ENCODE measurements around the gene DSC3.

Gene DSC3

GRCh38 chr18:31042406-31043181 is at the start of gene DSC3:
TSS of gene DSC3 (minus strand) at chr18:31042742. CDS start at chr18:31042660, 82 bp downstream.
- Mint-ChIP-seq H3K27me3 (peaks cover 49% of the 10 kb centered on the region), H3K4me3 (peak within 1 kb of the TSS; percentile 52), H3K4me1 (peaks cover 8% of the 10 kb centered on the region), H3K9me3 (peaks cover 14% of the 10 kb centered on the region), H3K36me3 (ENCODE audit: low read depth) (peaks cover 4% of the 10 kb centered on the region), H3K27ac (no peak within 1 kb of the TSS)
- ATAC-seq: no peak
- DNase-seq: peak; percentile 6

GRCh38 chr18:31091350-31091749 is 48.8 kb upstream of the DSC3 start:
- H3K36me3 Mint-ChIP-seq (ENCODE audit: low read depth): no peaks in the 10 kb centered on the region
- H3K9me3 Mint-ChIP-seq: no peaks in the 10 kb centered on the region
- no peak overlapping the region for H3K4me3 Mint-ChIP-seq
- DNase-seq: no peak
- H3K27me3 Mint-ChIP-seq: peaks cover 3% of the 10 kb centered on the region
- no peak for ATAC-seq
- no peak overlapping the region for H3K27ac Mint-ChIP-seq
- H3K4me1 Mint-ChIP-seq: no peaks in the 10 kb centered on the region

DNA sequence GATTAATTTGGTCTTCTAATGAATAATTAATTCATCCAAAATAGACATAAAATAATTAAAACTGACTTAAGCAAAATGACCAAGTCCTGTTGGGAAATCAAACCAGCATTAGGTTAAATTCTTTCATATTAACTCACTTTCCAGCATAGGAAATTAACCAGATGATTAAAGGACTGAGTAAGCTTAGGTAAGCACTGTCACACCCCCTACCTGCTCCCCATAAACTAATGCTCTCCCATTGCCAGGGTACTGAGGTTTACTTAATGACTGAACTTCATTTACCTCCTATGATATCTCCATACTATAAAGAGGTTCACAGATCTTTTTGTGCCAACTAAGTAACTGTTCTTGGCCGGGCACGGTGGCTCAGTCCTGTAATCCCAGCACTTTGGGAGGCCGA is 46.0 kb upstream of the DSC3 start:
- ATAC-seq (no peak), DNase-seq (no peak)
- peaks cover 3% of the 10 kb centered on the region for H3K27me3 Mint-ChIP-seq
- H3K4me3 Mint-ChIP-seq: no peak overlapping the region
- H3K36me3 Mint-ChIP-seq (ENCODE audit: low read depth): no peaks in the 10 kb centered on the region
- no peak overlapping the region for H3K27ac Mint-ChIP-seq
- H3K4me1 Mint-ChIP-seq: no peaks in the 10 kb centered on the region
- H3K9me3 Mint-ChIP-seq: no peaks in the 10 kb centered on the region

- Mint-ChIP-seq H3K4me3 (no peak overlapping the region), H3K9me3 (peaks cover 10% of the 10 kb centered on the region), H3K27me3 (no peaks in the 10 kb centered on the region), H3K4me1 (peaks cover 2% of the 10 kb centered on the region), H3K27ac (no peak overlapping the region), H3K36me3 (ENCODE audit: low read depth) (no peaks in the 10 kb centered on the region)
- ATAC-seq (no peak), DNase-seq (no peak)
Observed at GRCh38 chr18:31079973-31080372, 37.4 kb upstream of the DSC3 start.

DNA sequence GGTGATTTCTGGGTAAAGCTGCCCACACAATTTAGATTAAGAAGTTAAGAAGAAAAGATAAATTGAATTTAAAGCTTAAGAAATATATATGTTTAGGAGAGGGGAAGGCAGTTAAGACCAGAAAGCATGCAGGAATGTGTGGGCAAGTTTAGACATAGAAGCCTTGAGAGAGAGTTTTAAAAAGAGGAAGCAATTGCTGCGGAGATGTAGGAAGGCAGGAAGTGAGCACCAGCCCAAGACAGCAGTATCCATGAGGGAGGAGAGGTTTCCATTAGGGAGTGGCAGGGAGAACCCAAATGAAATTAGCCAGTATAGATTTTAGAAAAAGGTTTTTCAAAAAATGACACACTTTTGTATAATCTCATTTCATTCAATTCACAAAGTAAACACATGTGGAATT is 35.3 kb upstream of the DSC3 start:
- Mint-ChIP-seq H3K27ac (no peak overlapping the region), H3K9me3 (peaks cover 18% of the 10 kb centered on the region), H3K4me1 (peaks cover 2% of the 10 kb centered on the region), H3K27me3 (no peaks in the 10 kb centered on the region), H3K36me3 (ENCODE audit: low read depth) (no peaks in the 10 kb centered on the region), H3K4me3 (no peak overlapping the region)
- ATAC-seq (no peak), DNase-seq (no peak)

DNA sequence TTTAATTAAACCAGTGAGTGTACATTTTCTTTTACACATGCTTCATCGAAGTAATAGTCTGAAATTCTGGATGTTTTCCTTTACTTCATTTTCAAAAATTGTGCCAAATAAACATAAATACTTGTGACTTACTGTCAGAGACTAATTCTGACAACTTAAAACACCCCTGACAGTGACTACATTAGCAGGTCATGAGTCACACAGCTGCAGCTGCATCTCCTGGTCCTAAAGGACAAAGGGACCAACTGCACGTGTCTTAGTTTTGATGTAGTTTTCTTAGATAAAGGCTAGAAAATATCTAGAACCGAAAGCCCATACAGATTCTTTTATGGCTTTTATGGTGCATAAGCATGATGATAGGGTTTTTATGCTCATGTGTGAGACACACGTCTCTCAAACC is 29.6 kb upstream of the DSC3 start:
- no peaks in the 10 kb centered on the region for H3K4me1 Mint-ChIP-seq
- H3K27ac Mint-ChIP-seq: no peak overlapping the region
- H3K27me3 Mint-ChIP-seq: no peaks in the 10 kb centered on the region
- ATAC-seq: no peak
- DNase-seq: no peak
- no peaks in the 10 kb centered on the region for H3K36me3 Mint-ChIP-seq (ENCODE audit: low read depth)
- H3K4me3 Mint-ChIP-seq: no peak overlapping the region
- H3K9me3 Mint-ChIP-seq: peaks cover 15% of the 10 kb centered on the region

GRCh38 chr18:31070206-31070605 is 27.7 kb upstream of the DSC3 start:
- H3K4me3 Mint-ChIP-seq: no peak overlapping the region
- no peak for ATAC-seq
- H3K27me3 Mint-ChIP-seq: no peaks in the 10 kb centered on the region
- no peak overlapping the region for H3K27ac Mint-ChIP-seq
- H3K36me3 Mint-ChIP-seq (ENCODE audit: low read depth): no peaks in the 10 kb centered on the region
- no peak for DNase-seq
- peaks cover 10% of the 10 kb centered on the region for H3K9me3 Mint-ChIP-seq
- H3K4me1 Mint-ChIP-seq: no peaks in the 10 kb centered on the region

DNA sequence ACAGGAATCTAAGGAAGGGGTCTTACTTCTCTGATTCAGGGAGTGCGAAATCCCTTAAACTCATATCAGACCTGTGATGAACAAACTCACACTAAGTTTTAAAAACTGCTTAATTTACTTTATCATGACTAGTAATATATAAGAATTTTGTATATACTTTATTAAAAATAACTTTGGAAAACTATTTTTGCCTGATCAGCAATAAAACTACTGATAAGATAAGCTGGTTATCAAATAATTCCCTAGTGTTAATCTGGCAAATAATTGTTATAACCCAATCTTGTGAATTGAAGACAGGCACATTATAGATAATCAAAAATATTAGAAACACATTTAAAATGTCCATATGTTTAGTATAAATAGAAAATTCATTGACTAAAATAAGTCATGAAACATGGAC is 23.7 kb upstream of the DSC3 start:
- ATAC-seq (no peak), DNase-seq (no peak)
- H3K36me3 Mint-ChIP-seq (ENCODE audit: low read depth): no peaks in the 10 kb centered on the region
- H3K27me3 Mint-ChIP-seq: no peaks in the 10 kb centered on the region
- no peak overlapping the region for H3K27ac Mint-ChIP-seq
- H3K4me1 Mint-ChIP-seq: peaks cover 6% of the 10 kb centered on the region
- no peak overlapping the region for H3K4me3 Mint-ChIP-seq
- no peaks in the 10 kb centered on the region for H3K9me3 Mint-ChIP-seq

DNA sequence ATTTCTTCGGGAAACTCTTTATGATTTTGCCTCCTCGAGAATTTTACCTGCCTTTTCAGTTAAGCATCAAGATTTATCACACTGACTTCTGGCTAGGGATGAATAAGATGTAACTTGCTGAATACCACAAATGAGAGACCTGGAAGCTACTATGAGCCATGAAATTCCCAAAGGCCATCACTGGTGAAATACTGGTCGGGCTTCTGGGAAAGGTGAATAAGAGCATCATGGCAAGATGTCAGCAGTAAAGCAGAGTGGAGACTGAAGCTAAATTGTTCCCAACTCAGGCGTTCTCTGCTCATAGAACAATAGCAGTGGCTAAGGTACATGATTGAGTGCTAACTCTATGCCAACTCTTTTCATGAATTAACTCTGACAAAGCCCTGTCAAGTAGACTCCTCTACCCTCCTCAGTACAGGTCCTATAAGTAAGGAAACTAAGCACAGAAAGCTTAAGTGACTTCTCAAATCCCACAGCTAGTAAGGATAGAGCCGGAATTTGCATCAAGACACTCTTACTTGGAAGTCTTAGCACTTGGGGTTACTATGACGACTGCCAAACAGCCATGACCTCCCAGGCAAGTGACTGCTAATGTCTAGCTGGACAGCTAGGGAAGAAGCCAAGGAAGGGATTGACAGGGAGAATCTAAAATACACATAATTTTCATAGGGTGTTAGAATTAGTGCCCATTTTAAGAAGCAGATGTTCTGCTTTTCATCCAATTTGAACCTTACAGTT is 22.7 kb upstream of the DSC3 start:
- no peak overlapping the region for H3K4me3 Mint-ChIP-seq
- H3K36me3 Mint-ChIP-seq (ENCODE audit: low read depth): no peaks in the 10 kb centered on the region
- ATAC-seq (no peak), DNase-seq (no peak)
- H3K9me3 Mint-ChIP-seq: no peaks in the 10 kb centered on the region
- no peaks in the 10 kb centered on the region for H3K27me3 Mint-ChIP-seq
- peaks cover 6% of the 10 kb centered on the region for H3K4me1 Mint-ChIP-seq
- H3K27ac Mint-ChIP-seq: no peak overlapping the region

DNA sequence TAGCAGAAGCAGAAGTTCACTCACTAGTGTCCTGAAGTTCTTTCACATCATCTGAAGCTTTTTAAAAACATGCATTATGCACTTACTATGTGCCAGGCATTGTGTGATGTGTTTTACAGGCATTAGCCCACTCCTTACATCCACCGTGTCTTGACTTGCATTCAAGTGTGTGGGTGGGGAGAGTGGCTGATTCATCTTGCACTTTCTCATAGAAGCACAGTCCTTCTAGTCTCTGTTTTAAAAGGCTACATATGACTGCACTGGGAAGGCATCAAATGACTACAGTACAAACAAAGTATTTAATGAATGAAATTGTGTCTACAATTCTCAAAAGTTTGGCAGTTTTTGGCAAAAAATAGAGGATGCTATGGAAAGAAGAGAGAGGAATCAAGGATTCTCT is 21.6 kb upstream of the DSC3 start:
- ATAC-seq: peak; percentile 79
- Mint-ChIP-seq H3K27me3 (no peaks in the 10 kb centered on the region), H3K4me3 (no peak overlapping the region), H3K36me3 (ENCODE audit: low read depth) (no peaks in the 10 kb centered on the region), H3K9me3 (no peaks in the 10 kb centered on the region), H3K27ac (no peak overlapping the region), H3K4me1 (peaks cover 6% of the 10 kb centered on the region)
- no peak for DNase-seq

DNA sequence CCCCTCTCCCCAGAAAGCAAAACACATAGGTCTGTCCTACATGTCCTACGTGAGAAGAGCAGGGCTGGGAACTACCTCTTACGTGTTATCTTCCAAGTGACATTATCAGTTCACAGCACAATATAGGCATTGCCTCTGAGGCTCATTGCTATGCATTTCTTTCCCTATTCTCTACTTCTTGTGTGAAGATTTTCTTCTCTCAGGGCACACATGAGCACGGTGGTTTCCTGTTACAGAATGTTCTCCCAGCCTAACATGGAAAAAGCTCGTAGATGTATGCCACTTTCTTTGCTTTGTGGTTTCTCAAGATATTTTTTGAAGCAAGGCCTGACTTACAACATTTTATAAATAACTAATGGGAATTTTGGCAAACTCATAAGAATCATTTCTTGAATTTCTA is 19.4 kb upstream of the DSC3 start:
- DNase-seq (no peak), ATAC-seq (peak; percentile 73)
- no peak overlapping the region for H3K4me3 Mint-ChIP-seq
- no peaks in the 10 kb centered on the region for H3K9me3 Mint-ChIP-seq
- no peaks in the 10 kb centered on the region for H3K27me3 Mint-ChIP-seq
- no peaks in the 10 kb centered on the region for H3K36me3 Mint-ChIP-seq (ENCODE audit: low read depth)
- peaks cover 6% of the 10 kb centered on the region for H3K4me1 Mint-ChIP-seq
- no peak overlapping the region for H3K27ac Mint-ChIP-seq

DNA sequence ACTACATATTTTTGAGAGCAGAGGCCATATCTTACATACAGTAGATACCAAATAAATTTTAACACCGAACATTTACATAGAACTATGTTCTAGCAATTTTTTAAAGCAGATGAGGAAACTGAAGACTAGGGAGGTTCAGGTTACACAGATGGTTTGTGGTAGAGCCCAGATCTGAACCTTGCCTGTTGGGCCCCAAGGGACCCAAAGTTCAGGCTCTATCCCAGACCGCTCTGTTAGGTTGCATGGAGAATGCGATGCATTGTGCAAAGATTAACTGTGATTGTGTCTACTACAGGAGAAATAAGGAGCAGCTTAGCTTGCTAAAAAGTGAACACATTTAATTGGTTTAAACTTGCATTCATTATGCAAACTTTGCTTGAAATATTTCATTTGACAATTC is 16.4 kb upstream of the DSC3 start:
- Mint-ChIP-seq H3K4me1 (peaks cover 2% of the 10 kb centered on the region), H3K36me3 (ENCODE audit: low read depth) (no peaks in the 10 kb centered on the region), H3K27ac (no peak overlapping the region), H3K4me3 (no peak overlapping the region), H3K9me3 (peaks cover 4% of the 10 kb centered on the region), H3K27me3 (no peaks in the 10 kb centered on the region)
- DNase-seq (no peak), ATAC-seq (no peak)

- Mint-ChIP-seq H3K36me3 (ENCODE audit: low read depth) (no peaks in the 10 kb centered on the region), H3K9me3 (peaks cover 6% of the 10 kb centered on the region), H3K27ac (no peak overlapping the region), H3K27me3 (no peaks in the 10 kb centered on the region), H3K4me1 (peaks cover 2% of the 10 kb centered on the region), H3K4me3 (no peak overlapping the region)
- ATAC-seq (no peak), DNase-seq (no peak)
Observed at GRCh38 chr18:31057917-31058316, 15.4 kb upstream of the DSC3 start.

- H3K4me3 Mint-ChIP-seq: no peak overlapping the region
- peaks cover 12% of the 10 kb centered on the region for H3K9me3 Mint-ChIP-seq
- ATAC-seq: no peak
- no peak overlapping the region for H3K27ac Mint-ChIP-seq
- no peaks in the 10 kb centered on the region for H3K36me3 Mint-ChIP-seq (ENCODE audit: low read depth)
- H3K27me3 Mint-ChIP-seq: no peaks in the 10 kb centered on the region
- no peaks in the 10 kb centered on the region for H3K4me1 Mint-ChIP-seq
- no peak for DNase-seq
Observed at GRCh38 chr18:31057051-31057450, 14.5 kb upstream of the DSC3 start.

DNA sequence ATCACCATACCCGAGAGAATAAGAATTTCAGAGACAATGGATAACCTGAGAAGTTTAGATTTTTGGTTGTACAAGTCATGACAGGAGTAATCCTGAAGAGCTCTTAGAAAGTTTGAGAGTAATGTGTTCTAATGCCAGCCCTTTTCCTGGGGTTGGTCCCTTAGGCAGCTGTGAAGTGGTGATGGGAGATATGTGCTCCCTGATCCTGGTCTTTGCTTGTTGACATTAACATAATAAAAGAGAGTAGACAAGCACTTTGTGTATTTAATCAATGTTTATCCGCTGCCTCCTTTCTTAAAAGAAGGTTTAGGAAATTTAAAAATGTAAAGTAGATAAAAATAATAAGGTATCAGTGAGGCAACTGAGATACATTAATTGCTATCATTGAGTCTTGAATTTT is 13.8 kb upstream of the DSC3 start:
- no peak for ATAC-seq
- Mint-ChIP-seq H3K4me1 (no peaks in the 10 kb centered on the region), H3K9me3 (peaks cover 12% of the 10 kb centered on the region), H3K4me3 (no peak overlapping the region), H3K36me3 (ENCODE audit: low read depth) (no peaks in the 10 kb centered on the region), H3K27ac (no peak overlapping the region), H3K27me3 (no peaks in the 10 kb centered on the region)
- DNase-seq: no peak
